ENCODE data around the gene MRPL34.

The MRPL34 gene

DNA sequence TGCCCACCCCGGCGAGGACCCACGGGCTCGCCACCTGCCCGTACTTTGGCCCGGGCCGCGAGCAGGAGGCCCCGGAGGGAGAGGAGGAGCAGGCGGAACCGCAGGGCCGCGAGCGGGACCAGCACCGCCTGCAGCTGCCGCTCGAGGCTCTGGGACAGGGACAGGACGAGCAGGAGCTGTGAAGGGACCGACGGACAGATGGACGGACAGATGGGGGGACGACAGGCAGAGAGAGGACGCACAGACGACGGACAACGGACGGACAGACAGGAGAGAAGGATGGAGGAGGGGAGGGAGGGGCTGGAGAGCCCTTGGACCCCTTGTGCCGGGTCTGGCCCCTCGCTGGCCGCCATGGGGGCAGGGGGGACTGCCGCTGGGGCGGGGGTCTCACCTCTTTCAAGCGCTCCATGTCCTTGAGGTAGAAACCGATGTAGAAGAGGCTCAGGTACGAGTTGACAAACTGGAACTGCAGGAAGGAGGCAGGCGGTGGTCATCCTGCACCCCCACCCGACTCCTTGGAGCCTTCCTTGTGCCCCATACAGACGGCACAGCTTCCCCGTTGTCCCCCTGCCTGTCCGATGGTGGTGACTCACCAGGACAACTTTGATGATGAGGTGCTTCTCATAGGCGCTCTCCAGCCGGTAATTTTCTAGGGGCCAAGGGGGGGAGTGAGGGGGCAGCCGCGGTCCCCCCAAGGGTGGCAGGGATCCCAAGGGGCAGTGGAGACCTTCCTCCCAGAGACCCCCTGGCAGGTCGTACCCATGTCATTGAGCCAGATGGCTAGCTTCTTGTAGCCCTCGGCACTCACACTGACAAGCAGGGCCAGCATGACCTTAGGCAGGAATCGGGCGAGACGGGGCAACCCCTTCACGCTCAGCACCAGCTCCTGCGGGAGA, 23.9 kb downstream of the MRPL34 start:
- no peak for FAIRE-seq

DNA sequence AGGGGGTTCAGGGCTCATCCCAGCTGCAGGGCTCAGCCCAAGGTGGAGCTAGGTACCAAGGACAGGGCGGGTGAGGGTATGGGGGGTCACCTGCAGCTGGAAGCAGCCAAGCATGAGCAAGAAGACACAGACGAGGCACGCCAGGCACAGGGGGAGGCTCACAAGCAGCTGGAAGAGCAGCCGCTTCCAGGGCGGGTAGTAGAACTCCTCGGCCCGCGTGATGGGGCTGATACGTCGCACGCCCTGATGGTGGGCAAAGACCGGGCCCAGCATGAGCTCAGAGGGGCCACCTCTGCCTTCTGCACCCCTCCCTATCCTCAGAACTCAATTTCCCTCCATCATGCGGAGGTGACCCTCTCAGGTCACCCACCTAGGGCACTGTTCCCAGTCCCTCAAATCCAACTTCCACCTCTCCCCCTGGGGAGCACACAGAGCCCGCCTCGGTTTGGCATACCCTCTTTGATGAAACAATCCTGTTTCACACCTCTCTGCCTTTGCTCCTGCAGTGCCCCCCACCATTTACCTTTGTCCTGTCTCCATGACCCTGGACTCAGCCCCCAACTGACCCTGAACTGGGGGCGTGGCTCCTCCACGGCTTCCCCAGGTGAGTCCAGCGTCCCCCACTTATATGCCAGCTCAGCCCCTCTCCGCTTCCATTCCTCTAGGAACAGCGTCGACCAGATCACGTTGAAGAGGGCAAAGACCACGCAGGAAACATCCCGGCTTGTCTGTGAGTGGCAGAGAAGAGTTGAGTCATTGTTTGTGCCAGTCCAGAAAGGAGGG, 24.8 kb downstream of the MRPL34 start:
- no peak for FAIRE-seq

DNA sequence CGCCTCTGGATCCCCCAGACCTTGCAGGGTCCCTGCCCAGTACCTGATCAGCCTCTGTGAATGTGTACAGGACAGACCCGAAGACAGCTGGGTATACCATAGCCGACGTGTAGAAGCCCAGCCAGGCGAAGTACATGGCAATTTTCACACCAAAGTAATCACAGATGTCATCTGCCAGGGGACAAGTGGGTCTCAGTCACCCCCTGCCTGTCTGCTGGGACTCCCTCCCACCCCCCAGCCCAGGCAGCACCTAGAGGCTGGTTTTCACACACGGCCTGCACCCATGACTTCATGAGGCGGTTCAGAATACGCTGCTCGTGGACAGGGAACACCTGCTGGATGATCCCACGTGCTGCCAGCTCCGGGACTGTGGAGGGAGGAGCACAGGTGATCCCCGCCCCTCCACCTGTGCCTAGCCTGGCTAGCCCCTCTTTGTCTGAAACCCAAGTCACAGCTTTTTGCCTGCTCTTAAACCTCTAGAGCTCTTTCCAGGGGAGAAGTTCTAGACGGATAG, 25.4 kb downstream of the MRPL34 start:
- FAIRE-seq: no peak

DNA sequence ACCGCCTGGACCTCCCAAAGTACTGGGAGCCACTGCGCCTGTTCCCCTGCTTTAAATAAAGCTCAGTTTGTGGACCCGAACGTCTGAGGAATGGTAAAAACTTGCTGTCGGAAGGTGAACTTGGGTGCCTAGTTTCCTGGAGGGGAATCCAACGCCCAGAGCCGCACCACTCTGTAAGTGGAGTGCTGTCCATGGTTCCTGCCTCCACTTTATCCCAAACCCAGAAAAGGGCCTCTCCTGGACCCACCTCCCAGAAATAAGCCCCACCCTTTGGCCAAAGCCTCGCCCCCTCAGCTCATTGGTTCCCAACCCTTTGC, 26.6 kb downstream of the MRPL34 start:
- FAIRE-seq: no peak

DNA sequence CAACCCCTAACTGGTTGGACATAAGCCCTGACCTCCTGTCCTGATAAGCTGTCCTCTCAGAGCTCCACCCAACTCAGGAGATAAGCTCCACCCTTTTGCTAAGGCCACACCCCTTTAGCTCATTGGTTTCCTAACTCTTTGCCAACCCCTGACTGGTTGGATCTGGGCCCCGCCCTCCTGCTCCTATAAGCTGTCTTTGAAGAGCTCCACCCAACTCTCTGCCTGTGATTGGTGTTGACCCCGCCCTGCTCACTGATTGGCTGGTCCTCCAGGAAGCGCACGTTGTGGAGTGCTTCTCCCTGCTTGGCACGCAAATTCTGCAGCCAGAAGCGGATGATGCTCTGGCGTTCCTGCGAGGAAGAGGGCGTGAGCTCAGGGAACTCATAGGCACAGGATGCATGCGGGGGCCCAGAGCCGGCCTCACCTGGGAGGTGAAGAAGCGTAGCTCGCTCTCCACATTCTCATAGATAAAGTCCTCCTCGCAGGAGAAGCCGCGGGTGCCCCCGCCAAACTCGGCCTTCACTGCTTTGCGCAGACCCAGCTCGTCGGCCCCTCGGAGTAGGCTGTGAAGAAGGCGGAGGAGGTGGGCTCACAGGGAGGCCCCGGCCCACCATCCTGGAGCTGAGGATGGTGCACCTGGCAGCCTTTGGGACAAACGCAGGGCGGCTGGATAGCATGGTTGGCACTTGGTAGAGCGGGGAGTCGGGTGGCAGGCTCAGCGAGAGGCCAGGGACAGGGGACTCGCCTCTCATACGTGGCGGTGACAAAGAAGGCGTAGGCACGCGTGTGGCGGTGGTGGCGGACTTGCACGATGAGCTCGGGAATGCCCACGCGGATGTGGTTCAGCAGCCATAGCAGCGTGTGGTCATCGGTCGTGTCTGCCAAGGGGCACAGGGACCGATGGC, 27.3 kb downstream of the MRPL34 start:
- no peak for FAIRE-seq

DNA sequence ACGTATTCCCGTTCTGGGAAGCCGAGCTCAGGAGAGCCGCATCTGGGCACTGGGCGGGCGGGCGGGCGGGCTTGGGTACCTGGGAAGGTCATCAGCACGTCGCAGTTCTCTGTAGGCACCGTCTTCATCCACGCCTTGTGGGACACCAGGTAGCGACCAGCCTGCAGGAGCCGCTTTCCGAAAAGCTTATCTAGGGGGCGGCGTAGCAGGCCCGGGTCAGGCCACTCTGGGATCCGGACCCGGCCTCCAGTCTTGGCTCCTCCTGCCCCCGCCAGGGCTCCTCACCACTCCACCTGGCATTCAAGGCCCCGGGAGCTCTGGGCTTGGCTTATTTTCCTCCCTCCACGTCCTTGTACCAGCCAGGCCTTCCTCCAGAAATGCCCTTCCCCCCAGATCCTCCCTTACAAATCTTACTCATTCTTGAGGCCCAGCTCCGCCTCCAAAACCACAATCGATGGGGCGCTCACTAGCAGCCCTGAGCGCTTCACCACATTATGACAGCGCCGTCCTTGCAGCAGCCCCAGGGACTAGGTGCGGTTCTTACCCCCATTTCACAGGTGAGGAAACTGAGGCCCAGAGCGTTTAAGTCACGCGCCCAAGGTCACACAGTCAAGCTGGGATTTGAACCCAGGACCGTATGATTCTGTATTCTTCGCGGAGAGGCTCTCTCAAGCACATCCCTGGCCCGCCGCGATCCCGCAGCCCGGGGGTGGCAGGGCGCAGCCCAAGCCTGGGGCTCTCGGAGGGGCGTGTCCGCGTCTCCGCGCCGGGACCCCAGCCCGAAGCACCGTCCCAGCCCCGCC, 28.1 kb downstream of the MRPL34 start:
- FAIRE-seq: no peak

DNA sequence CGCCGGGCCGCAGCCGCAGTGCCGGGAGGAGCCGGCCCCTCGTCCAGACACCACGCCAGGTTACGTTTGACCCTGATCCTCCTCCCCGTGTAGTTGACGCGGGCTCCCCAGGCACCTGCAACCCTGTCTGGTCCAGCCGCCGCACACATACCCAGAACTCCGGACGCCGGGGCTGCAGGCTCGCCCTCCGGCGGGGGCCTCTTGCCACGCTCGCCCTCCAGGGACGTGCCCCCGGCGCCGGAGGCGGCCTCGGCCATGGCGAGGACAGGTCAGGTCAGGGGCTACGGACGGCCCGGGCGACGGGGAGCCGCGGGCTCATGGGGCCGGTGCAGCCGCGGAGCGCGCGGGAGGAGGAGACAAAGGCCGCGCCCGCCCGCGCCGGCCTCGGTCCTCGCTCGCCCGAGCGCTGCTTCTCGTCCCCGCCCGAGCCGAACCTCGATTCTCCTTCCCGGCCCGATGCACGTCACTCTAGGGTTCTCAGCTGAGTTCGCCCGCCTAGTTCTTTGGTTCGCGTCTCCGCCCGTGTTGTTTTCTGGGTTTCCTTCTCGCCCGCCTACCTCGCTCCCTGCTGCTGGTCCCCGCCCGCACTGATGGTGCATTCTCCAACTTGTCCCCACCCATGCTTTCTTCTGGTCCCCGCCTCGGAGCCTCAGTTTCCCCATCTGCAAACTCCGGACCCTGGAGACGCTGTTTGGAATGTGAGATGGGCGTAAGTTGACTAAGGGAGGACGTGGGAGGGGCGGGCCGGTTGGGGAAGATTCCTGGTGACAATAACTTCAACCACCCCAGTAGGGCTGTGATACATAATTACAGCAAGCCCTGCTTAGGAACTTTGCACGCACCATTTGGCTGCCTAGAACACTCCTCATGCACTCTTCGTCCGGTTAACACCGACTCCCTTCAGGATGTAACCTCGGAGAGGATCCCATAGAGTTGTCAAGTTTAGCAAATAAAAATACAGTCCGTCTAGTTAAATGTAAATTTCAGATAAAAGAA, 29.0 kb downstream of the MRPL34 start, which contains the start of gene ANO8:
Gene ANO8, minus strand, starts transcription at position 442 of the 996 bp plus-strand sequence. Its CDS starts 185 bp downstream, at position 257.
- FAIRE-seq: no peak

DNA sequence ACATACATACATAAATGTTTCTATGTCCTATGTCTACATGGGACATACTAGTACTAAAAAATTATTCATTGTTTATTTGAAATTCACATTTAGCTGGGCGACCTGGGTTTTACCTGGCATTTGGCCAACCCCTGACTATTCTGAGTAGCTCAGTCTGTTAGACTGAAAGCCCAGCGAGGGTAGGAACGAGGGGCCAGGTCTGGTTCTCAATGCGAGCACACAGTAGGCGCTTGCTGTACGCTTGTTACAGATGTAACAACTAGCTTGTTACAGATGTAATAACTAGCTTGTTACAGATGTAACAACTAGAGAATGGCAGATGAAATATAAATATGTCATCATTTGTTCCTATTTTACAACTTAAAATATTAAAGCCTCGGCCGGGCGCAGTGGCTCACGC, 29.9 kb downstream of the MRPL34 start:
- FAIRE-seq: no peak

DNA sequence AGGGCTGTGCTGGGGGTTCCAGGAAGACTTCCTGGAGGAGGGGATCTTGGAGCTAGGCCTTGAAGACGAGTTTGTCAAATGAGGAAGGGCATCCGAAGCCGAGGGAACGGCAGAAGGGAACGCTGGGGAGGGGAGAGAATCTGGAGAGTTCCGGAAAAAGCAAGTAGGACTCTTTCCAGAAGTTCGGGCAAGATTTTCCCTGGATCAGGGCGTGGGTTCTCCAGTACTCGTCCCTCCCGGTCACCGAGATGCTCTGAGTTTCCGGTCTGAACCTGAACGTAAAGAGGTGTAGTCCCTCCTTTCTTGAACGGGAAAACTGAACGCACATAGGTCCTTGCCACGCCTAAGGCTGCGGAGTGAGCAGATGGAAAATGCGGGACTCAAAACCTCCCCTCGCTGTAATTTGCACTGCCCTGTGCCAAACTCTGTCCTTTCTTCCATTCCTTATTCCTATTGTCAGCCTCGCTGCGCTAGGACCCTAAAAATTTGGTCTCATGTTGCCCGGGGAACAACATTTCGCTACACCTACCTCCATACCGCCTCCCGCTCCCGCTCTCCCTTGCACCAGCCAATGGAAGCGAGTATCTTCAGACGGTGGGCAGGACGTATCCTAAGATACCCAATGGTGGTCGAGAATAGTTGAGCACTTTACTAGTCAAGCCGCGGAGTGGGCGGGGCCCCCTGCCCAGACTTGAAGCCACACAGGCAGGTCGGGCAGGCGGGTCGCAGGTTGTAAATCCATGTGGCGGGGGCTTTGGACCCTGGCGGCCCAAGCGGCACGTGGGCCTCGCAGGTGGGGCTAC, 31.4 kb downstream of the MRPL34 start, which contains the start of gene GTPBP3:
Gene GTPBP3, plus strand, starts transcription at position 682 of the 803 bp plus-strand sequence. Its CDS starts 59 bp downstream, at position 741.
- FAIRE-seq: peak; percentile 72

DNA sequence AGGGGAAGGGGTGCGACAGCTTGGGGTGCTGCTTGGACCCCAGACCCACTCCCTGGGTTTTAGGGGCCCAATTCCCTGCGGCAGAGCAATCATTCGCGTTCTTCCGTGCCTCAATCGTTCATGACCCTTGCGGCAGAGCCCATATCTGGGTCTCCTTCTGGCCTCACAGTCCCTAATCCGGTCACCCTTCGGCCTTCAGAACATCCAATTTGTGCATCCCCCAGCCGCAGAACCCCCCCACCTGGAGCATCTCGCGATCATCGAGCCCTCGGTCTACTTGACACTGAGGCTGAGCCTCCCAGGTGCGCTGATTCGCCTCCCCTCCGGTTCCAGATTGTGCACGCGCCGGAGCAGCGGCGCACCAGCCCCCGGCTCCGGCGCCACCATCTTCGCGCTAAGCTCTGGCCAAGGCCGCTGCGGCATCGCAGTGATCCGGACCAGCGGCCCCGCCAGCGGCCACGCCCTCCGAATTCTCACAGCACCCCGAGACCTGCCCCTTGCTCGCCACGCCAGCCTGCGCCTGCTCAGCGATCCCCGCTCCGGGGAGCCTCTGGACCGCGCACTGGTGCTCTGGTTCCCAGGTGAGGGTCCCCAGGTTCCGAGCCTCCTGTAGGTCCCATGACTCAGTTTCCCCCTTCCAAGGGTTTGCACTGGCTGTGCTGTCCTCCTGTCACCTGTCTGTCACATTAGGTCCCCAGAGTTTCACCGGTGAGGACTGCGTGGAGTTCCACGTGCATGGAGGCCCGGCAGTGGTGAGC, 32.2 kb downstream of the MRPL34 start:
- FAIRE-seq: no peak

DNA sequence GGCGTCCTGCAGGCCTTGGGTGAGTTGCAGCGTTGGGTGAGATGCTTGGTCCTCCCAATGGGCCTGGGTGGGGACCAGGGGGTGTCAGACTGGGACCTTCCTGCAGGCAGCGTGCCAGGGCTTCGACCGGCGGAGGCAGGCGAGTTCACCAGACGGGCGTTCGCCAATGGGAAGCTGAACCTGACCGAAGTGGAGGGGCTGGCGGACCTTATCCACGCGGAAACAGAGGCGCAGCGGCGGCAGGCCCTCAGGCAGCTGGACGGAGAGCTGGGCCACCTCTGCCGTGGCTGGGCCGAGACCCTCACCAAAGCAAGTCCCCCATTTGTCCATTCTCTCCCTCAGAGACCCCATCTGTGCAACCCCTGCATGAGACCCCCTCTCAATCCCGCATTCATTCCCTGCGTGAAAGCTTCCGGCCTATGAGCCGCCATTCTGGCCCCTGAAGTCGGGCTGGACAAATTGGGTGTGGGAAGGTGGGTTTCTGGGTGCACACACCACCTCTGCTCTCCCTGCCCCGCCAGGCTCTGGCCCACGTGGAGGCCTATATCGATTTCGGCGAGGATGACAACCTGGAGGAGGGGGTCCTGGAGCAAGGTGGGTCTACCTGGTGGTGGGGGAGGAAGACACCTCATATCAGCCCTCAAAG, 32.9 kb downstream of the MRPL34 start:
- FAIRE-seq: no peak

DNA sequence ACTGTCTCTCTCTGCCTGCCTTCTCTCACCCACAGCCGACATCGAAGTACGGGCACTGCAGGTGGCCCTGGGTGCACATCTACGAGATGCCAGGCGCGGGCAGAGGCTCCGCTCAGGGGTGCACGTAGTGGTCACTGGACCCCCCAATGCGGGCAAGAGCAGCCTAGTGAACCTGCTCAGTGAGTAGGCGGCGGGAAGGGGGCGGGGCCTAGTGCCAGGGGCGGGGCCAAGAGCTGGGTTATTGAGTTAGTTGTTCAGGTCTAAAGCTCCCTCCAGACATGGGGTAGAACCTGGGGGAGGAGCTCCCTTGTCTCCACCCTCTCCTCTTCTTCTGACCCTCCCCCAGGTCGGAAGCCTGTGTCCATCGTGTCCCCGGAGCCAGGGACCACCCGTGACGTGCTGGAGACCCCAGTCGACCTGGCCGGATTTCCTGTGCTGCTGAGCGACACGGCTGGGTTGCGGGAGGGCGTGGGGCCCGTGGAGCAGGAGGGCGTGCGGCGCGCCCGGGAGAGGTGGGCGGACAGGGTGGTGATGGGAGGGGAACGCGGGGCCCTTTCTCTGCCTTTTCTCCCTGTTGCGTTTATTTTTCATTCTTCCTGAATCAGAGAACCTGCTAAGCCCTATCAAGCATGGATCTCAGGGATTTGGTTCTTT, 33.5 kb downstream of the MRPL34 start:
- FAIRE-seq: no peak

DNA sequence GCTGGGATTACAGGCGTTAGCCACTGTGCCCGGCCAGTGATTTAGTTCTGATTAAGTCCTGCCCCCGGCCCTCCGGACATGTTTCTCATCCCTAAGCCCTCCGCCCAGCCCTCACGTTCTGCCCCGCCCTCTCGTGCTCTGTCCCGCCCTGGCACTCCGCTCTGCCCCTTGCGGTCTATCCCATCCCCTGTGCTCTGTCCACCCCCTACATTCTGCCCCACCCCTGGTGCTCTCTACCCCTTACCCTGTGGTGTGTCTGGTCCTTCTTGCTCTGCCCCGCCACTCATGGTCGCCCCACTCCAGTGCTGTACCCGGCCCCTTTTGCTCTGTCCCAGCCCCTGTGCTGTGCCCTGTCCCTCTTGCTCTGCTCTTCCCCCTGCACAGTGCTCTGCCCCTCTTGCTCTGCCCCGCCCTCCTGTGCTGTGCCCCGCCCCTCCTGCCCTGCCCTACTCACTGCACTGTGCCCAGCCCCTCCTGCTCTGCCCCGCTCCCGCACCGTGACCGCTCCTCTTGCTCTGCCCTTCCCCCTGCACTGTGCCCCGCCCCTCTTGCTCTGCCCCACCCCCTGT, 34.7 kb downstream of the MRPL34 start:
- FAIRE-seq: no peak

DNA sequence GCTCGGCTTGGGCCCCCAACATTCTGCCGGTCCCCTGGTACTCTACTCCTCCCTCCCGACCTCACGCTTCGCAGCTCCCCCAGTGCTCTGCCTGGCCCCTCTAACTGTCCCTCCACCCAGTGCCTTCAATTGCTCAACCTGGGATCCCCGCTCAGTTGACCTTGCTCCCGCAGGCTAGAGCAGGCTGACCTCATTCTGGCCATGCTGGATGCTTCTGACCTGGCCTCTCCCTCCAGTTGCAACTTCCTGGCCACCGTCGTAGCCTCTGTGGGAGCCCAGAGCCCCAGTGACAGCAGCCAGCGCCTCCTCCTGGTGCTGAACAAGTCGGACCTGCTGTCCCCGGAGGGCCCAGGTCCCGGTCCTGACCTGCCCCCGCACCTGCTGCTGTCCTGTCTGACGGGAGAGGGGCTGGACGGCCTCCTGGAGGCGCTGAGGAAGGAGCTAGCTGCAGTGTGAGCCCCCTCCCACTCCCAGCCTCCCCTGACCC, 35.2 kb downstream of the MRPL34 start:
- no peak for FAIRE-seq

DNA sequence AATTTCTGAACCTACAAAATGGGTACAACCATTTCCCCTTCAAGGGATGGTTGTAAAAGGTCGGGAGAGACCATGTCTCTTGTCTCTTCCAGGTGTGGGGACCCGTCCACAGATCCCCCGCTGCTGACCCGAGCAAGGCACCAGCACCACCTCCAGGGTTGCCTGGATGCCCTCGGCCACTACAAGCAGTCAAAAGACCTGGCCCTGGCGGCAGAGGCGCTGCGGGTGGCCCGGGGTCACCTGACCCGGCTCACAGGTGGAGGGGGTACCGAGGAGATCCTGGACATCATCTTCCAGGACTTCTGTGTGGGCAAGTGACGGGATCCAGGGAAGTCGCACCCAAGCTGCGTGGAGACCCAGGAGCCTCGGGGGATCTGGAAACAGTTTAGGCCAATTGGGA, 35.7 kb downstream of the MRPL34 start:
- no peak for FAIRE-seq

DNA sequence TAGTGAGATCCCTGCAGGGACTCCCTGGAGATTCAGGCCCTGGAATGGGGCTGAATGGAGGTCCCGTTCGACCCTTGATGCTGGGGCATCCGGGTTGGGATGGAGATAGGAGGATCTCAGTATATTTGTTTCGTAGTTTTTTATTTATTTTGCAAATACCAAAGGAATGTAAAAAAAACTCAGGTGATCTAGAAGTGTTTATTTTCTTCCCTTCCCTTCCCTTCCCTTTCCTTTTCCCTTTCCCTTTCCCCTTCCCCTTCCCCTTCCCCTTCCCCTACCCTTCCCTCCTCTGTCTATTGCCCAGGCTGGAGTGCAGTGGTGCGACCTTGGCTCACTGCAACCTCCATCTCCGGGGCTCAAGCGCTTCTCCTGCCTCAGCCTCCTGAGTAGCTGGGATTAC, 36.2 kb downstream of the MRPL34 start:
- no peak for FAIRE-seq

DNA sequence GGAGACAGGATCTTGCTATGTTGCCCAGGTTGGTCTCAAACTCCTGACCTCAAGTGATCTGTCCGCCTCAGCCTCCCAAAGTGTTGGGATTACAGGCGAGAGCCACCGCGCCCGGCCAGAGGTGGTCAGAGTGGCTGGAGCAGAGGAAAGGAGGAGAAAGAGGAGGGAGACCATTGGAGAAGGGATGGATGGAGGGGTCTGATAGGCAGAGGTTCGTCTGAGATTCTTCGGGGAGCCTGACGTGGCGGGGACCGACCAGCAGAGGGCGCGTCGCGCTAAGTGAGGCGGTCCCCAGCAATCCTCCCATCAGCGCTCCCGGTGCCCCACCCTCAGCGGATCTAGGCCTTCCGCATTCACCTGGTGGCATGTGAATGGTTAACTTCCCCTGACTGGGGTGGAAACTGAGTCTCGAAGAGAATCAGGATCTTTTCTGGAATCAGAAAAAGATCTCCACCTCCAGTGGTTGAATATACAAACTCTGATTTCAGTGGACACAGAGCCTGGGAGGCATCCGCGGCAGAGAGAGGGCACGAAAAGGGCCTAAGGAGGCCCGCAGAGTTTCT, 40.5 kb downstream of the MRPL34 start:
- no peak for FAIRE-seq
